D721Med (cell line): Measurements from ENCODE around the gene PTDSS2.
"Not testable (repeated sequence)": the region's sequence is repeated elsewhere in the genome, so short reads cannot be mapped to it uniquely, and the experiment has no call there.

Experiments
- DNase-seq: peaks from one replicate; pipeline ENCODE4 v3.0.0; 2011; ENCODE audit warnings: low spot score; ENCODE audit not compliant: insufficient read length
- FAIRE-seq: peaks from 2 replicates; lab custom pipeline; 2011; peaks lifted over from hg19 to GRCh38; lab: Jason Lieb, UNC
- CTCF ChIP-seq: IDR thresholded peaks from 2 replicates; pipeline ENCODE4 v1.5.1; 2012; ENCODE audit warnings: mild to moderate bottlenecking, control low read depth; ENCODE audit not compliant: insufficient read depth; ENCODE audit errors: missing control alignments

PTDSS2 gene

GRCh38 chr11:516400-516799 is 66.3 kb downstream of the PTDSS2 start:
- no peak for FAIRE-seq
- no peak for DNase-seq
- TF ChIP-seq CTCF: no peak

GRCh38 chr11:516918-517685 is 67.0 kb downstream of the PTDSS2 start:
- not testable (repeated sequence) for DNase-seq, FAIRE-seq

- TF ChIP-seq CTCF: peak; percentile 64
- FAIRE-seq: no peak
- DNase-seq: no peak
Observed at GRCh38 chr11:518463-519202, 68.6 kb downstream of the PTDSS2 start.

GRCh38 chr11:520428-521176 is 70.5 kb downstream of the PTDSS2 start:
- no peak for DNase-seq
- TF ChIP-seq CTCF: no peak
- no peak for FAIRE-seq

GRCh38 chr11:521177-521688 is 71.2 kb downstream of the PTDSS2 start:
- no peak for DNase-seq
- no peak for FAIRE-seq
- TF ChIP-seq CTCF: no peak

- FAIRE-seq: no peak
Observed at GRCh38 chr11:526192-526591, 76.1 kb downstream of the PTDSS2 start.

More at GRCh38 chr11:526192-526591, 76.1 kb downstream of the PTDSS2 start:
- DNase-seq: no peak
- TF ChIP-seq CTCF: no peak
